Measurements from ENCODE around the gene EHHADH.
A peak's percentile ranks its signal among the peaks of the same experiment; 100 is the strongest.
"Not testable (repeated sequence)": the region's sequence is repeated elsewhere in the genome, so short reads cannot be mapped to it uniquely, and the experiment has no call there.

EHHADH gene

GRCh38 chr3:185253645-185254410 lies at the start of gene EHHADH:
Gene EHHADH, minus strand, starts transcription at chr3:185254049. Its CDS starts 27 bp downstream, at chr3:185254022.
- no peak for DNase-seq

- not testable (repeated sequence) for DNase-seq
These were observed 46.1 kb upstream of the EHHADH start for GRCh38 chr3:185299918-185300426.

- DNase-seq, result no peak
These were observed 44.0 kb upstream of the EHHADH start for GRCh38 chr3:185297867-185298266.

GRCh38 chr3:185292238-185292637 lies 38.4 kb upstream of the EHHADH start:
- DNase-seq, result no peak

- DNase-seq, result no peak
These were observed 36.4 kb upstream of the EHHADH start for GRCh38 chr3:185290266-185290665.

GRCh38 chr3:185283374-185283935 lies 29.6 kb upstream of the EHHADH start:
- DNase-seq, result no peak

GRCh38 chr3:185282696-185283373 lies 29.0 kb upstream of the EHHADH start:
- peak; percentile 18 for DNase-seq

GRCh38 chr3:185280572-185281365 lies 26.9 kb upstream of the EHHADH start:
- DNase-seq, result peak; percentile 57

- DNase-seq, result no peak
These were observed 25.8 kb upstream of the EHHADH start for GRCh38 chr3:185279587-185280138.

- DNase-seq, result no peak
These were observed 22.6 kb upstream of the EHHADH start for GRCh38 chr3:185276415-185276814.

GRCh38 chr3:185272033-185272432 lies 18.2 kb upstream of the EHHADH start:
- DNase-seq, result no peak

GRCh38 chr3:185270956-185271332 lies 17.1 kb upstream of the EHHADH start:
- DNase-seq, result no peak

- no peak for DNase-seq
These were observed 16.6 kb upstream of the EHHADH start for GRCh38 chr3:185270262-185270955.

- no peak for DNase-seq
These were observed 14.5 kb upstream of the EHHADH start for GRCh38 chr3:185268194-185268962.

- DNase-seq, result no peak
These were observed 13.3 kb upstream of the EHHADH start for GRCh38 chr3:185267193-185267592.

- no peak for DNase-seq
These were observed 11.2 kb upstream of the EHHADH start for GRCh38 chr3:185264849-185265553.

GRCh38 chr3:185263423-185263822 lies 9.6 kb upstream of the EHHADH start:
- DNase-seq, result no peak

- no peak for DNase-seq
These were observed 3.5 kb upstream of the EHHADH start for GRCh38 chr3:185257334-185257733.

GRCh38 chr3:185254799-185255198 lies 950 bp upstream of the EHHADH start:
- no peak for DNase-seq

GRCh38 chr3:185253133-185253532 lies 716 bp downstream of the EHHADH start:
- DNase-seq, result not testable (repeated sequence)

GRCh38 chr3:185251272-185251671 lies 2.6 kb downstream of the EHHADH start:
- no peak for DNase-seq
